SK-N-SH (cell line): ENCODE measurements around the gene ABAT. TPM values are rescaled to one million over a fixed set of nuclear protein-coding genes. Genes with fewer than 3 reads are reported as not detected.

Experiments
- CTCF ChIA-PET: fragments of 300-600, 350-600 bp; formaldehyde crosslinking; extraction: SDS; loops from one replicate; lab custom pipeline; 2021; lab: Yijun Ruan, JAX
- POLR2A ChIA-PET: fragments of 350-600 bp; sonication (Branson Sonifier 250); formaldehyde crosslinking; extraction: SDS; loops from one replicate; lab custom pipeline; 2020; ENCODE audit warnings: antibody characterized with exemption, inconsistent platforms; lab: Yijun Ruan, JAX
- DNase-seq: peaks from one replicate; pipeline ENCODE4 v3.0.0; 2012
- H2AFZ ChIP-seq: fragments of 200-600 bp; sonication (generic); 2 replicates; pipeline ENCODE4 v1.8.1; 2016; ENCODE audit warnings: antibody characterized with exemption, mild to moderate bottlenecking, low read depth
- H3F3A ChIP-seq: fragments of 200-600 bp; sonication (generic); replicated peaks from 2 replicates; pipeline ENCODE3; 2016; ENCODE audit warnings: antibody characterized with exemption, mild to moderate bottlenecking; ENCODE audit not compliant: insufficient read depth
- H3K27ac ChIP-seq, 2 experiments: fragments of 200-500 bp in 1 of 2; fragments of 200-600 bp in 1 of 2; sonication (Bioruptor generic) in 1 of 2; sonication (generic), shearing (Covaris generic) in 1 of 2; 2 replicates each; pipeline versions ENCODE4 v1.5.1 to v1.6.1; 2014 to 2016; ENCODE audit warnings: low read depth in 2 of 2, inconsistent platforms in 1 of 2, low read length in 1 of 2, mild to moderate bottlenecking in 1 of 2, mixed read lengths in 1 of 2
- H3K27me3 ChIP-seq: fragments of 200-600 bp; sonication (generic), shearing (Covaris generic); 2 replicates; pipeline ENCODE4 v1.6.1; 2016; ENCODE audit warnings: mixed run types; ENCODE audit not compliant: insufficient read depth
- H3K36me3 ChIP-seq, 2 experiments: fragments of 200-500 bp in 1 of 2; fragments of 200-600 bp in 1 of 2; sonication (Bioruptor generic) in 1 of 2; sonication (generic) in 1 of 2; replicated peaks in 1 of 2; 2 replicates each; pipeline versions ENCODE3 to v1.5.1; 2014 to 2016; ENCODE audit warnings: low read length in 1 of 2, mild to moderate bottlenecking in 1 of 2; ENCODE audit not compliant: insufficient read depth in 2 of 2, control insufficient read depth in 1 of 2
- H3K4me1 ChIP-seq, 2 experiments: fragments of 200-500 bp in 1 of 2; fragments of 200-600 bp in 1 of 2; sonication (Bioruptor generic) in 1 of 2; sonication (generic), shearing (Covaris generic) in 1 of 2; 2 replicates each; pipeline versions ENCODE4 v1.5.1 to v1.6.1; 2014 to 2016; ENCODE audit warnings: low read depth in 1 of 2, low read length in 1 of 2, mixed run types in 1 of 2; ENCODE audit not compliant: insufficient read depth in 2 of 2, control insufficient read depth in 1 of 2
- H3K4me2 ChIP-seq: fragments of 200-600 bp; sonication (generic), shearing (Covaris generic); 2 replicates; pipeline ENCODE4 v1.6.1; 2017; ENCODE audit warnings: mixed run types
- H3K4me3 ChIP-seq, 2 experiments: fragments of 200-500 bp in 1 of 2; fragments of 200-600 bp in 1 of 2; sonication (Bioruptor generic) in 1 of 2; sonication (generic), shearing (Covaris generic) in 1 of 2; 2 replicates each; pipeline versions ENCODE4 v1.5.1 to v1.8.1; 2014 to 2016; ENCODE audit warnings: low read depth in 2 of 2, inconsistent platforms in 1 of 2, low read length in 1 of 2, mild to moderate bottlenecking in 1 of 2, mixed read lengths in 1 of 2, moderate library complexity in 1 of 2
- H3K79me2 ChIP-seq: fragments of 200-600 bp; sonication (generic); 2 replicates; pipeline ENCODE4 v1.8.1; 2017; ENCODE audit warnings: mild to moderate bottlenecking; ENCODE audit not compliant: insufficient read depth
- H3K9ac ChIP-seq: fragments of 200-600 bp; sonication (generic); 2 replicates; pipeline ENCODE4 v1.6.1; 2017; ENCODE audit warnings: mixed run types
- H3K9me2 ChIP-seq: fragments of 200-600 bp; sonication (generic); 2 replicates; pipeline ENCODE4 v1.6.1; 2017; ENCODE audit warnings: mixed run types
- H3K9me3 ChIP-seq: fragments of 200-600 bp; sonication (generic); 2 replicates; pipeline ENCODE4 v1.6.1; 2017; ENCODE audit warnings: mixed run types, mild to moderate bottlenecking, moderate library complexity
- H4K20me1 ChIP-seq: fragments of 200-600 bp; sonication (generic); 2 replicates; pipeline ENCODE4 v1.6.1; 2017; ENCODE audit warnings: mild to moderate bottlenecking, mixed run types; ENCODE audit not compliant: insufficient read depth
- CHD2 ChIP-seq: fragments of 150-350 bp; IDR thresholded peaks from 2 replicates; pipeline ENCODE4 v1.6.1; 2018; ENCODE audit warnings: low read length; ENCODE audit not compliant: partially characterized antibody
- EP300 ChIP-seq, 2 experiments: IDR thresholded peaks; 2 replicates each; pipeline versions ENCODE4 v1.4.0 to v1.6.1; 2012; ENCODE audit warnings: borderline replicate concordance in 1 of 2, low read depth in 1 of 2, low read length in 1 of 2
- FOXM1 ChIP-seq: IDR thresholded peaks from 2 replicates; pipeline ENCODE4 v1.4.0; 2012; ENCODE audit warnings: low read depth, mild to moderate bottlenecking
- MAX ChIP-seq: IDR thresholded peaks from 2 replicates; pipeline ENCODE4 v1.4.0; 2012; ENCODE audit warnings: low read depth
- MEF2A ChIP-seq: IDR thresholded peaks from 2 replicates; pipeline ENCODE4 v1.4.0; 2012; ENCODE audit warnings: low read depth, borderline replicate concordance
- MXI1 ChIP-seq: IDR thresholded peaks from 2 replicates; pipeline ENCODE4 v1.6.1; 2012; ENCODE audit warnings: mild to moderate bottlenecking, low read depth, low read length, improper control_type of control experiment
- NRF1 ChIP-seq: IDR thresholded peaks from 2 replicates; pipeline ENCODE4 v1.6.1; 2012; ENCODE audit warnings: low read depth, mild to moderate bottlenecking, low read length
- POLR2AphosphoS5 ChIP-seq: IDR thresholded peaks from 2 replicates; pipeline ENCODE4 v1.6.1; 2012; ENCODE audit warnings: low read depth, low read length
- REST ChIP-seq: IDR thresholded peaks from 2 replicates; pipeline ENCODE4 v1.6.1; 2012; ENCODE audit warnings: mild to moderate bottlenecking, low read depth, low read length, moderate library complexity
- RXRA ChIP-seq: IDR thresholded peaks from 2 replicates; pipeline ENCODE4 v1.4.0; 2012; ENCODE audit warnings: low read depth, mild to moderate bottlenecking, borderline replicate concordance
- SMC3 ChIP-seq: IDR thresholded peaks from 2 replicates; pipeline ENCODE4 v1.6.1; 2012; ENCODE audit warnings: low read depth, low read length, improper control_type of control experiment
- TAF1 ChIP-seq: IDR thresholded peaks from 2 replicates; pipeline ENCODE4 v1.6.1; 2012; ENCODE audit warnings: low read depth, mild to moderate bottlenecking, low read length, moderate library complexity, borderline replicate concordance
- TCF12 ChIP-seq: IDR thresholded peaks from 2 replicates; pipeline ENCODE4 v1.4.0; 2012
- USF1 ChIP-seq: IDR thresholded peaks from 2 replicates; pipeline ENCODE4 v1.4.0; 2012; ENCODE audit warnings: low read depth, borderline replicate concordance
- WGBS: methylation state at CpG from one replicate; pipeline ENCODE4 v1.1.6; 2017; ENCODE audit warnings: low lambda C conversion rate; 5-methylcytosine and 5-hydroxymethylcytosine counted together
- polyA plus RNA-seq, 3 experiments: library from polyadenylated mRNA; depleted of rRNA; stranded (reverse); fragments of >200 nt; gene quantifications; 2 replicates each; pipeline ENCODE4 v1.2.3, GENCODE V29; 2012
- TF ChIP-seq, protein P1 (sequence below): IDR thresholded peaks from 2 replicates; pipeline ENCODE4 v1.4.0; 2012; ENCODE audit warnings: low read depth, borderline replicate concordance
- TF ChIP-seq, protein P2 (sequence below): fragments of 150-350 bp; IDR thresholded peaks from 2 replicates; pipeline ENCODE4 v1.6.1; 2017; ENCODE audit warnings: antibody characterized with exemption, low read length, low read depth, borderline replicate concordance
- TF ChIP-seq, protein P3 (sequence below): fragments of 200-600 bp; sonication (generic); IDR thresholded peaks from 2 replicates; pipeline ENCODE4 v1.6.1; 2017; ENCODE audit warnings: antibody characterized with exemption, mild to moderate bottlenecking, moderate library complexity

The ABAT gene
- polyA plus RNA-seq, 1 of the 3 experiments (the other 2 are of a cell fraction) = 4.7 TPM

- ChIA-PET POLR2A (no interaction called here), CTCF (no interaction called here)
- H3F3A ChIP-seq = no peaks in the 10 kb centered on the region
- H3K36me3 ChIP-seq = no peaks in the 10 kb centered on the region
- no peak overlapping the region for H3K9ac ChIP-seq
- no peaks in the 10 kb centered on the region for H3K9me2 ChIP-seq
- H3K27ac ChIP-seq = no peak overlapping the region
- no peak overlapping the region for H3K4me2 ChIP-seq
- H4K20me1 ChIP-seq = no peaks in the 10 kb centered on the region
- TF ChIP-seq TCF12 = no peak
- TF ChIP-seq SMC3 = no peak
- TF ChIP-seq RXRA = no peak
- TF ChIP-seq POLR2AphosphoS5 = no peak
- TF ChIP-seq MEF2A = no peak
- TF ChIP-seq MXI1 = no peak
- TF ChIP-seq EP300 (IDR thresholded peaks at IDR 0.05; ENCODE audit: borderline replicate concordance in 1 of 2, low read depth in 1 of 2, low read length in 1 of 2) = no peak
- TF ChIP-seq TAF1 = no peak
- TF ChIP-seq USF1 = no peak
- TF ChIP-seq, protein P1, sequence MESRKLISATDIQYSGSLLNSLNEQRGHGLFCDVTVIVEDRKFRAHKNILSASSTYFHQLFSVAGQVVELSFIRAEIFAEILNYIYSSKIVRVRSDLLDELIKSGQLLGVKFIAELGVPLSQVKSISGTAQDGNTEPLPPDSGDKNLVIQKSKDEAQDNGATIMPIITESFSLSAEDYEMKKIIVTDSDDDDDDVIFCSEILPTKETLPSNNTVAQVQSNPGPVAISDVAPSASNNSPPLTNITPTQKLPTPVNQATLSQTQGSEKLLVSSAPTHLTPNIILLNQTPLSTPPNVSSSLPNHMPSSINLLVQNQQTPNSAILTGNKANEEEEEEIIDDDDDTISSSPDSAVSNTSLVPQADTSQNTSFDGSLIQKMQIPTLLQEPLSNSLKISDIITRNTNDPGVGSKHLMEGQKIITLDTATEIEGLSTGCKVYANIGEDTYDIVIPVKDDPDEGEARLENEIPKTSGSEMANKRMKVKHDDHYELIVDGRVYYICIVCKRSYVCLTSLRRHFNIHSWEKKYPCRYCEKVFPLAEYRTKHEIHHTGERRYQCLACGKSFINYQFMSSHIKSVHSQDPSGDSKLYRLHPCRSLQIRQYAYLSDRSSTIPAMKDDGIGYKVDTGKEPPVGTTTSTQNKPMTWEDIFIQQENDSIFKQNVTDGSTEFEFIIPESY = no peak
- H3K79me2 ChIP-seq = no peaks in the 10 kb centered on the region
- H3K4me3 ChIP-seq = no peak overlapping the region
- no peak for DNase-seq
- WGBS = 65% methylated on average over 6 of the region's 6 CpGs
- no peaks in the 10 kb centered on the region for H3K9me3 ChIP-seq
- H2AFZ ChIP-seq = no peak overlapping the region
- H3K4me1 ChIP-seq = no peaks in the 10 kb centered on the region
- no peaks in the 10 kb centered on the region for H3K27me3 ChIP-seq
These were observed 83.6 kb downstream of the ABAT start for GRCh38 chr16:8758022-8758421.

DNA sequence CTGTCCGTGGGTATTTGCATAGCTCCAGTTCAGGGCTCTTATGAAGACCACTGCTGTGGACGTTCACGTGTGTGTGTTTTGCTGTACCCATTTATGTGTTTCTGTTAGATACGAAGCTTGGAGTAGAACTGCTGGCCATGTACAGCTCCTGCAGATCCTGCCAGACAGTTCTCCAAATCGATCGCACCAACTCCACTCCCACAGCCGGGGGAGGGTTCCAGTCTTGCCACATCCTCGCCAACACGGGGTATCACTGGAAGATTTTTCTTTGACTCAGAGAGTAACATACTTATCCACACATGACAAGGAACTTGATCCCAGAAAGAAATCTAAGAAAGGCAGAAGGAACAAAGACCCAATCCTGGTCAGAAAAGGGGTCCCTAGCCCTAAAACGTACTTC lies 85.6 kb downstream of the ABAT start:
- no peak overlapping the region for H3K4me3 ChIP-seq
- no peaks in the 10 kb centered on the region for H3K9me2 ChIP-seq
- no peaks in the 10 kb centered on the region for H3K4me1 ChIP-seq
- no peak overlapping the region for H3K4me2 ChIP-seq
- no peaks in the 10 kb centered on the region for H3K27me3 ChIP-seq
- H2AFZ ChIP-seq = no peak overlapping the region
- no peak overlapping the region for H3K27ac ChIP-seq
- H3K9me3 ChIP-seq = no peaks in the 10 kb centered on the region
- H3K36me3 ChIP-seq = no peaks in the 10 kb centered on the region
- 75% methylated on average over 10 of the region's 10 CpGs for WGBS
- no peaks in the 10 kb centered on the region for H4K20me1 ChIP-seq
- DNase-seq = no peak
- ChIA-PET POLR2A (no interaction called here), CTCF (no interaction called here)
- no peak overlapping the region for H3K9ac ChIP-seq
- H3K79me2 ChIP-seq = no peaks in the 10 kb centered on the region
- no peaks in the 10 kb centered on the region for H3F3A ChIP-seq
- TF ChIP-seq FOXM1 (no peak), MAX (no peak), MXI1 (no peak), MEF2A (no peak), REST (no peak), SMC3 (no peak), NRF1 (no peak), CHD2 (no peak)
- TF ChIP-seq, protein P2, sequence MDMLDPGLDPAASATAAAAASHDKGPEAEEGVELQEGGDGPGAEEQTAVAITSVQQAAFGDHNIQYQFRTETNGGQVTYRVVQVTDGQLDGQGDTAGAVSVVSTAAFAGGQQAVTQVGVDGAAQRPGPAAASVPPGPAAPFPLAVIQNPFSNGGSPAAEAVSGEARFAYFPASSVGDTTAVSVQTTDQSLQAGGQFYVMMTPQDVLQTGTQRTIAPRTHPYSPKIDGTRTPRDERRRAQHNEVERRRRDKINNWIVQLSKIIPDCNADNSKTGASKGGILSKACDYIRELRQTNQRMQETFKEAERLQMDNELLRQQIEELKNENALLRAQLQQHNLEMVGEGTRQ = no peak
- TF ChIP-seq, protein P3, sequence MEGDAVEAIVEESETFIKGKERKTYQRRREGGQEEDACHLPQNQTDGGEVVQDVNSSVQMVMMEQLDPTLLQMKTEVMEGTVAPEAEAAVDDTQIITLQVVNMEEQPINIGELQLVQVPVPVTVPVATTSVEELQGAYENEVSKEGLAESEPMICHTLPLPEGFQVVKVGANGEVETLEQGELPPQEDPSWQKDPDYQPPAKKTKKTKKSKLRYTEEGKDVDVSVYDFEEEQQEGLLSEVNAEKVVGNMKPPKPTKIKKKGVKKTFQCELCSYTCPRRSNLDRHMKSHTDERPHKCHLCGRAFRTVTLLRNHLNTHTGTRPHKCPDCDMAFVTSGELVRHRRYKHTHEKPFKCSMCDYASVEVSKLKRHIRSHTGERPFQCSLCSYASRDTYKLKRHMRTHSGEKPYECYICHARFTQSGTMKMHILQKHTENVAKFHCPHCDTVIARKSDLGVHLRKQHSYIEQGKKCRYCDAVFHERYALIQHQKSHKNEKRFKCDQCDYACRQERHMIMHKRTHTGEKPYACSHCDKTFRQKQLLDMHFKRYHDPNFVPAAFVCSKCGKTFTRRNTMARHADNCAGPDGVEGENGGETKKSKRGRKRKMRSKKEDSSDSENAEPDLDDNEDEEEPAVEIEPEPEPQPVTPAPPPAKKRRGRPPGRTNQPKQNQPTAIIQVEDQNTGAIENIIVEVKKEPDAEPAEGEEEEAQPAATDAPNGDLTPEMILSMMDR = no peak
